Body of pancreas (tissue), 4 donors: ENCODE data around the gene PGF.

Source experiments
- POLR2A ChIP-seq, 3 donors: fragments of 450-650 bp; IDR thresholded peaks; one replicate each; pipeline ENCODE4 v1.6.1; 2016; ENCODE audit warnings: antibody characterized with exemption in 3 of 3, mild to moderate bottlenecking in 2 of 3
- TF ChIP-seq, protein P1 (sequence below), 7 experiments: fragments of 450-650 bp in 4 of 7; fragments of 200-600 bp in 3 of 7; sonication (generic) in 3 of 7; IDR thresholded peaks; one replicate each; pipeline ENCODE4 v1.5.1; 2016 to 2019; ENCODE audit warnings: antibody characterized with exemption in 7 of 7

DNA sequence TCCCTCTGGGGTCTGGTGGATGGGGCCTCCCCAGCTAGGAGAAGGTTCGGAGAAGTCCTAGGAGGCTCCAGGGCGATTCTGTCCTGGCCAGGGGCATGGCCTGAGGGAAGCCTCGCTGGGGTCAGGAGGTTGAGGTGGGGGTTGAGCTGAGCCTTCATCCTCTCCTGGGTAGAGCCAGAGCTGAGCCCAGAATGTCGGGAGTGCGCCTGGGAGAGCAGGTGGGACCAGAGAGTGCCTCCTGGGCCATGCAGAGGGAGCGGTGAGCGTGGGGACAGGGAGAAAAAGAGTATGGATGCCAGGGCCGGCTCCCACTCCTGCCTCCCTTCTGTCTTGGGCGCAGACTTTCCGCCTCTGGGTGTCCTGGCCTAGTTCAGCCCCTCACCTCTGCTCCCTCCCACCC lies 45.5 kb downstream of the PGF start:
- TF ChIP-seq POLR2A (IDR thresholded peaks at IDR 0.05) = no peak
- TF ChIP-seq, protein P1, sequence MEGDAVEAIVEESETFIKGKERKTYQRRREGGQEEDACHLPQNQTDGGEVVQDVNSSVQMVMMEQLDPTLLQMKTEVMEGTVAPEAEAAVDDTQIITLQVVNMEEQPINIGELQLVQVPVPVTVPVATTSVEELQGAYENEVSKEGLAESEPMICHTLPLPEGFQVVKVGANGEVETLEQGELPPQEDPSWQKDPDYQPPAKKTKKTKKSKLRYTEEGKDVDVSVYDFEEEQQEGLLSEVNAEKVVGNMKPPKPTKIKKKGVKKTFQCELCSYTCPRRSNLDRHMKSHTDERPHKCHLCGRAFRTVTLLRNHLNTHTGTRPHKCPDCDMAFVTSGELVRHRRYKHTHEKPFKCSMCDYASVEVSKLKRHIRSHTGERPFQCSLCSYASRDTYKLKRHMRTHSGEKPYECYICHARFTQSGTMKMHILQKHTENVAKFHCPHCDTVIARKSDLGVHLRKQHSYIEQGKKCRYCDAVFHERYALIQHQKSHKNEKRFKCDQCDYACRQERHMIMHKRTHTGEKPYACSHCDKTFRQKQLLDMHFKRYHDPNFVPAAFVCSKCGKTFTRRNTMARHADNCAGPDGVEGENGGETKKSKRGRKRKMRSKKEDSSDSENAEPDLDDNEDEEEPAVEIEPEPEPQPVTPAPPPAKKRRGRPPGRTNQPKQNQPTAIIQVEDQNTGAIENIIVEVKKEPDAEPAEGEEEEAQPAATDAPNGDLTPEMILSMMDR (IDR thresholded peaks at IDR 0.05) = no peak
